Heart left ventricle (tissue), 16 donors: ENCODE measurements around the gene CDX1. TPM values are rescaled to one million over a fixed set of nuclear protein-coding genes. Genes with fewer than 3 reads are reported as not detected.

Source experiments
- ATAC-seq, 4 donors: fragments of 200-7000 bp; cut with Tn5 transposase; one replicate each; pipeline ENCODE4 v1.9.1; 2020 to 2022; ENCODE audit warnings: moderate library complexity in 4 of 4, mild to moderate bottlenecking in 3 of 4, moderate number of reproducible peaks in 1 of 4
- DNase-seq, 5 donors: peaks; one replicate each; pipeline ENCODE4 v3.0.0-alpha.2; 2020
- H3K27ac ChIP-seq, 12 donors: fragments of 200-600 bp; sonication (generic) in 4 of 12; one replicate each; pipeline versions ENCODE4 v1.5.0 to v1.8.0; 2016 to 2022; ENCODE audit warnings: mild to moderate bottlenecking in 2 of 12
- H3K27me3 ChIP-seq, 9 donors: fragments of 200-600 bp; sonication (generic) in 2 of 9; one replicate each; pipeline versions ENCODE4 v1.5.1 to v1.8.0; 2016 to 2022; ENCODE audit warnings: mild to moderate bottlenecking in 3 of 9
- H3K36me3 ChIP-seq, 9 donors: fragments of 200-600 bp; sonication (generic) in 2 of 9; one replicate each; pipeline versions ENCODE4 v1.5.0 to v1.8.0; 2018 to 2022; ENCODE audit warnings: mild to moderate bottlenecking in 2 of 9
- H3K4me1 ChIP-seq, 12 donors: fragments of 200-600 bp; sonication (generic) in 4 of 12; one replicate each; pipeline versions ENCODE4 v1.5.0 to v1.8.0; 2016 to 2022; ENCODE audit warnings: mild to moderate bottlenecking in 3 of 12
- H3K4me3 ChIP-seq, 12 donors: fragments of 200-600 bp; sonication (generic) in 4 of 12; one replicate each; pipeline versions ENCODE4 v1.5.0 to v1.8.0; 2017 to 2022; ENCODE audit warnings: mild to moderate bottlenecking in 9 of 12, moderate library complexity in 4 of 12
- H3K9me3 ChIP-seq, 12 donors: fragments of 200-600 bp; sonication (generic) in 4 of 12; one replicate each; pipeline versions ENCODE4 v1.5.0 to v1.8.0; 2016 to 2022; ENCODE audit warnings: mild to moderate bottlenecking in 1 of 12
- CTCF ChIP-seq, 12 donors: fragments of 200-600 bp; sonication (generic) in 4 of 12; IDR thresholded peaks; one replicate each; pipeline versions ENCODE4 v1.5.0 to v1.8.0; 2018 to 2022; ENCODE audit warnings: antibody characterized with exemption in 12 of 12, mild to moderate bottlenecking in 5 of 12
- POLR2A ChIP-seq, 2 donors: fragments of 450-650 bp; IDR thresholded peaks; one replicate each; pipeline ENCODE4 v1.6.1; 2017; ENCODE audit warnings: antibody characterized with exemption in 2 of 2, mild to moderate bottlenecking in 2 of 2, moderate library complexity in 2 of 2
- WGBS, 4 donors: extraction: QIAGEN DNeasy Blood & Tissue Kit in 2 of 4; methylation state at CpG; one replicate each; pipeline versions ENCODE4 v1.1.5 to v1.1.7; 2013 to 2018; 5-methylcytosine and 5-hydroxymethylcytosine counted together
- intact Hi-C, 10 donors: fragments of 100-400 bp; cut with DNase I; formaldehyde crosslinking; loops; one replicate each; pipeline versions ENCODE4 v1.11.1 to v1.14.2; 2022
- polyA plus RNA-seq, 2 donors: library from polyadenylated mRNA; stranded (reverse); fragments of 200-250 nt; gene quantifications; one replicate each; pipeline ENCODE4 v1.2.3, GENCODE V29; 2013
- total RNA-seq, 9 donors: library from RNA; depleted of rRNA in 2 of 9; stranded (reverse); fragments of >200 nt in 2 of 9; fragmentation: NEBNext Ultra II Directional in 3 of 9; extraction: Animal tissue kit (Norgen Biotek cat#: 25700) in 3 of 9; gene quantifications; one replicate each; pipeline versions ENCODE4 v1.1.0 to v1.2.4, GENCODE V29; 2016 to 2023
- donor health status: ischemic (EF 13 %, LVEDD 7.1; RV severe dilation, severe dysfunction).
- donor health status: healthy with polysubstance abuse.
- donor health status: DM: no; HTN: yes; CAD: no.
- donor health status: DM: no; HTN: no; CAD: no.
- donor health status: ischemic (EF 25% LVEDD 6.9; RV normal size, moderate dysfunction).
- donor health status: ischemic (EF 25% LVEDD 5.7; RV mildly dilated, moderate dysfunction).
- donor health status: healthy.
- donor health status: DM: yes; HTN: yes; CAD: no.
- donor health status: ischemic (EF 35%, LVEDD 5.7; RV mildly dilated, moderate dysfunction).
- donor health status: nonischemic (EF 11% LVEDD 7.7; RV severe dilation, severe dysfunction).
- donor health status: DM: yes; HTN: yes; CAD: no.
- donor health status: PGD.
- donor health status: ischemic (EF 29% LVEDD 5.4; RV normal size, mild dysfunction).
- donor health status: nonischemic (EF 23%, LVEDD 6.1; RV moderate dilation, normal function).

The CDX1 gene
- total and polyA plus RNA-seq, 11 donors, result 0.17 to 0.29 (median 0.29) TPM; not detected in 8

- DNase-seq (no peak), ATAC-seq (no peak)
- Histone ChIP-seq H3K36me3 (peaks cover 0 to 61% (median 4%) of the 10 kb centered on the region in 9 donors), H3K9me3 (no peaks in the 10 kb centered on the region), H3K4me1 (peaks cover 2 to 91% (median 49%) of the 10 kb centered on the region in 12 donors), H3K27me3 (no peaks in the 10 kb centered on the region), H3K4me3 (no peak overlapping the region), H3K27ac (peak overlapping the region; percentile 14 to 96 (median 80))
- no peak for TF ChIP-seq POLR2A (IDR thresholded peaks at IDR 0.05)
- TF ChIP-seq CTCF (IDR thresholded peaks at IDR 0.05), result no peak
- WGBS, 4 donors, result 72 to 80% (median 77%) methylated on average over 14 to 21 of the region's 21 CpGs
- intact Hi-C loops, result loop anchor here in 4 of 10 donors (10.0 kb wide), 2 partner anchors 219 to 299 kb away; partner anchors contain the start of gene TCOF1 (in 1 of the 4)
Measured at GRCh38 chr5:150135557-150136304, 30.8 kb upstream of the CDX1 start.

GRCh38 chr5:150136305-150137167 is 30.0 kb upstream of the CDX1 start:
- WGBS, 4 donors, result 81 to 89% (median 87%) methylated on average over 14 to 16 of the region's 16 CpGs
- H3K27ac ChIP-seq, result peak overlapping the region; percentile 14 to 96 (median 82)
- peaks cover 0 to 58% (median 4%) of the 10 kb centered on the region in 9 donors for H3K36me3 ChIP-seq
- no peak overlapping the region for H3K4me3 ChIP-seq
- no peaks in the 10 kb centered on the region for H3K27me3 ChIP-seq
- H3K4me1 ChIP-seq, result peaks cover 2 to 98% (median 56%) of the 10 kb centered on the region in 12 donors
- no peak for ATAC-seq
- TF ChIP-seq POLR2A (IDR thresholded peaks at IDR 0.05), result no peak
- TF ChIP-seq CTCF (IDR thresholded peaks at IDR 0.05), result no peak
- H3K9me3 ChIP-seq, result no peaks in the 10 kb centered on the region
- no peak for DNase-seq
- intact Hi-C loops, result loop anchor here in 4 of 10 donors (10.0 kb wide), 2 partner anchors 218 to 298 kb away; partner anchors contain the start of gene TCOF1 (in 1 of the 4)

GRCh38 chr5:150137168-150137957 is 29.2 kb upstream of the CDX1 start:
- Histone ChIP-seq H3K9me3 (no peaks in the 10 kb centered on the region), H3K4me3 (no peak overlapping the region), H3K4me1 (peaks cover 2 to 98% (median 62%) of the 10 kb centered on the region in 12 donors), H3K36me3 (peaks cover 0 to 56% (median 4%) of the 10 kb centered on the region in 9 donors), H3K27ac (peak overlapping the region; percentile 69 to 96 (median 86)), H3K27me3 (no peaks in the 10 kb centered on the region)
- TF ChIP-seq CTCF (IDR thresholded peaks at IDR 0.05) (no peak), POLR2A (IDR thresholded peaks at IDR 0.05) (no peak)
- intact Hi-C loops, result loop anchor here in 4 of 10 donors (10.0 kb wide), 2 partner anchors 217 to 297 kb away; partner anchors contain the start of gene TCOF1 (in 1 of the 4)
- WGBS, 4 donors, result 32 to 57% (median 45%) methylated on average over 12 of the region's 12 CpGs
- ATAC-seq (peak in 2 of 4 donors; percentile 18 to 19), DNase-seq (no peak)
